ENCODE results near the gene VSTM1.

The VSTM1 gene

DNA sequence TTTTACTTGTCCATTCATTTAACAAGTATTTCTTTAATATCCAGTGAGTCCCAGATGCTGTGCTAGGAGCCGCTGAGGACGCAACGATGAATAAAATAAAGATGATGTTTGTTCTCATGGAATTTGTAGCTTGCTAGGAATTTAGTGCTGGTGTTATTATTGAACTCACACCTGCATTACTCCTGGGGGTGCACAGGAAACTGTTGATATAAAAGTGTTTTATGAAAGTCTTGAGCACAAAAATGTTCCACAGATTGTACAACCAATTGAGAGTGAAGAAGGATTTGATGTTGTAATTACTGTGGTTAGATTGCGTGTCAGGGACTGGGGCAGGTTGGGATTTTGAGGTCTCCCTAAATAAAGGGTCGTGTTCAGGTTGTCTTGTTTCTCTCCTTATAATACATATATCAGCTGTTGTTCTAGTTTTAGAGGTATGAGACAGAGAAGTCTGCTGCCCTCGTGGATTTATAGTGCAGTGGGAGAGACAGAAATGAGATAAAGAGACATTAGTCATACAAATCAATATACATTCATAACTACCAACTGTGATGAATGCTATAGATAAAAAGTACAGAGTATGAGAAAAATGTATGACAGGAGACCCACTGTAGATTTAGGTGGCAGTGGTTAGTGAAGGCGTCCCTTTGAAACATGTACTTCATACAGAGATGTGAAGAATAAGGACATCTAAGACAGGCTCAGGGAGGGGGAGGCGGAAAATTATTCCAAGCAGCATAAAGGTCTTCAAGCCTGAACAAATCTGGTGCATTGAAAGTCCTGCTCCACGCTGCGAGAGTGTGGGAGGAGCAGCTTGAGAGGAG, 61.0 kb downstream of the VSTM1 start:
- H3K4me3 ChIP-seq (ENCODE audit: low read depth, low read length), result no peak overlapping the region
- in situ Hi-C loops (cut with HindIII; ENCODE audit: low sequenced_read_pairs), result no loop called here
- DNase-seq (ENCODE audit: low read depth, low spot score), result no peak
- TF ChIP-seq, protein P1, sequence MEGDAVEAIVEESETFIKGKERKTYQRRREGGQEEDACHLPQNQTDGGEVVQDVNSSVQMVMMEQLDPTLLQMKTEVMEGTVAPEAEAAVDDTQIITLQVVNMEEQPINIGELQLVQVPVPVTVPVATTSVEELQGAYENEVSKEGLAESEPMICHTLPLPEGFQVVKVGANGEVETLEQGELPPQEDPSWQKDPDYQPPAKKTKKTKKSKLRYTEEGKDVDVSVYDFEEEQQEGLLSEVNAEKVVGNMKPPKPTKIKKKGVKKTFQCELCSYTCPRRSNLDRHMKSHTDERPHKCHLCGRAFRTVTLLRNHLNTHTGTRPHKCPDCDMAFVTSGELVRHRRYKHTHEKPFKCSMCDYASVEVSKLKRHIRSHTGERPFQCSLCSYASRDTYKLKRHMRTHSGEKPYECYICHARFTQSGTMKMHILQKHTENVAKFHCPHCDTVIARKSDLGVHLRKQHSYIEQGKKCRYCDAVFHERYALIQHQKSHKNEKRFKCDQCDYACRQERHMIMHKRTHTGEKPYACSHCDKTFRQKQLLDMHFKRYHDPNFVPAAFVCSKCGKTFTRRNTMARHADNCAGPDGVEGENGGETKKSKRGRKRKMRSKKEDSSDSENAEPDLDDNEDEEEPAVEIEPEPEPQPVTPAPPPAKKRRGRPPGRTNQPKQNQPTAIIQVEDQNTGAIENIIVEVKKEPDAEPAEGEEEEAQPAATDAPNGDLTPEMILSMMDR (IDR thresholded peaks at IDR 0.05; ENCODE audit: low read depth, low read length), result no peak

DNA sequence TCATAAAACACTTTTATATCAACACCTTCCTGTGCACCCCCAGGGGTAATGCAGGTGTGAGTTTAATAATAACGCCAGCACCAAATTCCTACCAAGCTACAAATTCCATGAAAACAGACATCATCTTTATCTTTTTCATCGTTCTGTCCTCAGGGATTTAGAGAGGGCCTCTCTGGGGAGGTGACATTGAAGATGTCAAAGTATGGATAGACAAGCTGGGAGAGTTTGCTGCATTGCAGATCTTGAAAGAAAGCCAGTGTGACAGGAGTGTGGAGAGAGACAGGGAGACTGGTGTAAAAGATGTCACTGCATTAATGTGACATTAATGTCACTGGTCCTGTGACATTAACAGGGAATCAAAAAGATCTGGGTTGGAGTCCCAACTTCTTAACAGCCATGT, 62.2 kb downstream of the VSTM1 start:
- H3K4me3 ChIP-seq (ENCODE audit: low read depth, low read length), result no peak overlapping the region
- no peak for DNase-seq (ENCODE audit: low read depth, low spot score)
- in situ Hi-C loops (cut with HindIII; ENCODE audit: low sequenced_read_pairs), result no loop called here
- TF ChIP-seq, protein P1 (IDR thresholded peaks at IDR 0.05; ENCODE audit: low read depth, low read length), result no peak

DNA sequence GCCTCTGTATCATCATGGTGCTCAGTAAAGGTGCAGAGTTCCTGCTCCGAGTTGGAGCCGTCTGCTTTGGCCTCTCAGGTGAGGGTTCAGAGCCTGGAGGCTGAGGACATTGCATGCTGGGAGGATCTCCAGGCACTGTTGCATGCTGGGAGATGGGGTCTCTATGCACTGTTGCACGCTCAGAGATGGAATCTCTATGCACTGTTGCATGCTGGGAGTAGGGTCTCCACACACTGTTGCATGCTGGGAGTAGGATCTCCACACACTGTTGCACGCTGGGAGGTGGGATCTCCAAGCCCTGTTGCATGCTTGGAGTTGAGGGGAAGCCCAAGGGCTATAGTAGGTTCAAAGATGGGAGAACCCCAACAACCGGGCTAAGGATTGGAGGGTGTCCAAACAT, 64.0 kb downstream of the VSTM1 start:
- TF ChIP-seq, protein P1 (IDR thresholded peaks at IDR 0.05; ENCODE audit: low read depth, low read length), result no peak
- in situ Hi-C loops (cut with HindIII; ENCODE audit: low sequenced_read_pairs), result no loop called here
- no peak overlapping the region for H3K4me3 ChIP-seq (ENCODE audit: low read depth, low read length)
- DNase-seq (ENCODE audit: low read depth, low spot score), result no peak

DNA sequence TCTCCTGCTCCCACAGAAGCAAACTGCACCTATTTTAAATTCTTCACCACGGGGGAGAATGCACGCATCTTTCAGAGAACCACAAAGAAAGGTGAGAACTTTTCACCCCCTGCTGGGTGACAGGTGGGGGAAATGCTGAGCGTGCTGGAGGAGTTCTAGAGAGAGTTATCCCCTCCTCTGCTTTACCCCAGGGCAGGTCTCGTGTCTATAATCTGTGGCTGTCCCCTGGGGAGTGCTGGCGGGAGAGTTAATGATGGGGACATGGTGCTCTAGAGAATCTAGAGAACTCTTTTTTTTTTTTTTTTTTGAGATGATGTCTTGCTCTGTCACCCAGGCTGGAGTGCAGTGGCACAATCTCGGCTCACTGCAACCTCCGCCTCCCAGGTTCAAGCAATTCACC, 65.5 kb downstream of the VSTM1 start:
- H3K4me3 ChIP-seq (ENCODE audit: low read depth, low read length), result no peak overlapping the region
- DNase-seq (ENCODE audit: low read depth, low spot score), result no peak
- TF ChIP-seq, protein P1 (IDR thresholded peaks at IDR 0.05; ENCODE audit: low read depth, low read length), result no peak
- in situ Hi-C loops (cut with HindIII; ENCODE audit: low sequenced_read_pairs), result no loop called here

DNA sequence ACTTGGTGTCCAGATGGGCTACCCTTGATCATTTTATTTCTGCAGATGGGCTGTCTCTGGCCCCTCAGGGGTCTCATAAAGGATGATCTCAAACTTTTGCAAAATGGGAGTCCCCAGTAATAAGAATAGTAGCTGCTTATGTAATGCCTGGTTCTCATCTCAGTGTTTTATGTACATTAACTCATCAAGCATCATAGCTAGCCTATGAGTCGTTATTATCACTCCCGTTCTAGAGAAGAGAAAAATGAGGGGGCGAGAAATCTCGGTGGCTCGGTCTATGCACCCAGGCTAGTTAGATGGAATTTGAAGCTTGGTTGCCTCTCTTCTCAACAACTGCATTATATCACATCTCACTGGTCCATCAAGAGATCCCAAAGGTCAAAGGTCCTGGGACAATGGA, 68.9 kb downstream of the VSTM1 start:
- TF ChIP-seq, protein P1 (IDR thresholded peaks at IDR 0.05; ENCODE audit: low read depth, low read length), result no peak
- in situ Hi-C loops (cut with HindIII; ENCODE audit: low sequenced_read_pairs), result no loop called here
- no peak for DNase-seq (ENCODE audit: low read depth, low spot score)
- H3K4me3 ChIP-seq (ENCODE audit: low read depth, low read length), result no peak overlapping the region

DNA sequence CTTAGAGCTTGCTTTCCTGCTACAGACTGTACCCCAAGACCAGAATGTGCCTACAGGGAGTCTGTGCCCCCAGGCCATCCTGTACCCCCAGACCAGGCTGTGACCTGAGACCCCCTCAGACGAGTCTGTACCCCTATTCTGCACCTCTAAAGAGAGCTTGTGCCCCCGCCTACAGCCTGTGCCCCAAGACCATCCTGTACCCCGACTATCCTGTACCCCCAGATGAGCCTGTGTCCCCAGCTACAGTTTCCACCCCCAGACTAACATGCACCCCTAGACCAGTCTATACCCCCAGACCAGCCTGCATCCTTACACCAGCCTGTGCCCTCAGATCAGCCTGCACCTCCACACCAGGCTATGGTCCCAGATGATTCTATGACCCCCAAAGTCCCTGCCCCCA, 70.2 kb downstream of the VSTM1 start:
- no peak overlapping the region for H3K4me3 ChIP-seq (ENCODE audit: low read depth, low read length)
- in situ Hi-C loops (cut with HindIII; ENCODE audit: low sequenced_read_pairs), result no loop called here
- TF ChIP-seq, protein P1 (IDR thresholded peaks at IDR 0.05; ENCODE audit: low read depth, low read length), result no peak
- no peak for DNase-seq (ENCODE audit: low read depth, low spot score)

Measured in astrocyte of the spinal cord (primary cell).